Kidney (tissue), 14 donors: ENCODE measurements around the gene SLC2A4RG. TPM values are rescaled to one million over a fixed set of nuclear protein-coding genes. Genes with fewer than 3 reads are reported as not detected.

Source experiments
- DNase-seq, 5 donors: peaks; one replicate each; pipeline ENCODE4 v3.0.0-alpha.2; 2013 to 2020
- FAIRE-seq: peaks from 2 replicates; lab custom pipeline; 2012; peaks lifted over from hg19 to GRCh38; lab: Jason Lieb, UNC
- H3K27ac ChIP-seq, 2 donors: one replicate each; pipeline ENCODE4 v1.7.0; 2013; ENCODE audit warnings: low read depth in 2 of 2, low read length in 2 of 2, inconsistent platforms in 1 of 2
- H3K27me3 ChIP-seq: one replicate; pipeline ENCODE4 v1.7.1; 2013; ENCODE audit warnings: low read length, inconsistent platforms; ENCODE audit not compliant: control insufficient read depth, insufficient read depth
- H3K36me3 ChIP-seq, 3 donors: one replicate each; pipeline versions ENCODE4 v1.7.0 to v1.7.1; 2013; ENCODE audit warnings: low read length in 3 of 3, control low read depth in 1 of 3, inconsistent platforms in 1 of 3; ENCODE audit not compliant: insufficient read depth in 3 of 3, control insufficient read depth in 2 of 3
- H3K4me1 ChIP-seq, 3 donors: one replicate each; pipeline versions ENCODE4 v1.7.0 to v1.7.1; 2013; ENCODE audit warnings: low read length in 3 of 3, inconsistent platforms in 1 of 3, low read depth in 1 of 3; ENCODE audit not compliant: control insufficient read depth in 2 of 3, insufficient read depth in 2 of 3
- H3K4me3 ChIP-seq, 3 donors: one replicate each; pipeline versions ENCODE4 v1.7.0 to v1.8.1; 2013; ENCODE audit warnings: low read length in 3 of 3, control low read depth in 1 of 3, inconsistent platforms in 1 of 3
- H3K9ac ChIP-seq, 3 donors: one replicate each; pipeline versions ENCODE4 v1.7.0 to v1.7.1; 2013; ENCODE audit warnings: low read length in 3 of 3, control low read depth in 1 of 3, inconsistent platforms in 1 of 3
- H3K9me3 ChIP-seq, 3 donors: one replicate each; pipeline versions ENCODE4 v1.7.0 to v1.7.1; 2013; ENCODE audit warnings: low read length in 3 of 3, control low read depth in 1 of 3, inconsistent platforms in 1 of 3; ENCODE audit not compliant: control insufficient read depth in 2 of 3, insufficient read depth in 1 of 3
- CTCF ChIP-seq: IDR thresholded peaks from 3 replicates; pipeline ENCODE4 v1.5.1; 2012; ENCODE audit warnings: mild to moderate bottlenecking, moderate library complexity, borderline replicate concordance; ENCODE audit not compliant: insufficient read depth; ENCODE audit errors: extremely low read depth
- intact Hi-C: fragments of 100-400 bp; cut with DNase I; formaldehyde crosslinking; loops from one replicate; pipeline ENCODE4 v1.11.1; 2022
- polyA plus RNA-seq: library from polyadenylated mRNA; stranded (reverse); fragments of 350-450 nt; fragmentation: Illumina TruSeq; extraction: RNeasy Lipid Tissue Mini Kit (QIAGEN cat#74804); gene quantifications from one replicate; pipeline ENCODE4 v1.2.3, GENCODE V29; 2014; ENCODE audit warnings: low read depth, low replicate concordance; ENCODE audit not compliant: insufficient read depth
- total RNA-seq: library from RNA; stranded (reverse); fragmentation: NEBNext Ultra II Directional; extraction: Animal tissue kit (Norgen Biotek cat#: 25700); gene quantifications from one replicate; pipeline ENCODE4 v1.2.1, GENCODE V29; 2021
- donor health status: control.
- donor health status: control.
- donor health status: control.
- donor health status: control.
- donor health status: control.
- donor health status: DM: yes; HTN: yes; CAD: no.
- donor health status: Normal renal cell carcinoma (clear cell type).

The SLC2A4RG gene
- total and polyA plus RNA-seq, 2 donors from 2014 or later: 154 to 171 TPM

GRCh38 chr20:63767886-63768285 is 28.3 kb downstream of the SLC2A4RG start:
- Histone ChIP-seq H3K4me3 (no peak overlapping the region), H3K4me1 (peaks cover 0 to 3% (median 0%) of the 10 kb centered on the region in 3 donors), H3K36me3 (peaks cover 0 to 3% (median 2%) of the 10 kb centered on the region in 3 donors), H3K27me3 (no peaks in the 10 kb centered on the region), H3K9me3 (no peaks in the 10 kb centered on the region), H3K9ac (no peak overlapping the region), H3K27ac (no peak overlapping the region)
- FAIRE-seq (no peak), DNase-seq (no peak)
- intact Hi-C loops: no loop called here
- no peak for TF ChIP-seq CTCF

GRCh38 chr20:63768591-63769515 is 29.3 kb downstream of the SLC2A4RG start:
- no peaks in the 10 kb centered on the region for H3K9me3 ChIP-seq
- FAIRE-seq (no peak), DNase-seq (peak in 1 of 5 donors; percentile 53)
- H3K9ac ChIP-seq: no peak overlapping the region
- no peak overlapping the region for H3K4me3 ChIP-seq
- no peak for TF ChIP-seq CTCF
- intact Hi-C loops: no loop called here
- H3K4me1 ChIP-seq: peaks cover 0 to 8% (median 0%) of the 10 kb centered on the region in 3 donors
- peaks cover 0 to 3% (median 0%) of the 10 kb centered on the region in 3 donors for H3K36me3 ChIP-seq
- no peak overlapping the region for H3K27ac ChIP-seq
- no peaks in the 10 kb centered on the region for H3K27me3 ChIP-seq

GRCh38 chr20:63769891-63770474 is 30.4 kb downstream of the SLC2A4RG start:
- no peak overlapping the region for H3K27ac ChIP-seq
- intact Hi-C loops: no loop called here
- H3K4me3 ChIP-seq: no peak overlapping the region
- no peaks in the 10 kb centered on the region for H3K9me3 ChIP-seq
- no peak for FAIRE-seq
- H3K4me1 ChIP-seq: peaks cover 0 to 11% (median 0%) of the 10 kb centered on the region in 3 donors
- no peaks in the 10 kb centered on the region for H3K27me3 ChIP-seq
- H3K36me3 ChIP-seq: peaks cover 0 to 3% (median 0%) of the 10 kb centered on the region in 3 donors
- peak in 1 of 5 donors; percentile 74 for DNase-seq
- no peak for TF ChIP-seq CTCF
- H3K9ac ChIP-seq: no peak overlapping the region
